Lung (tissue), 12 donors: ENCODE measurements around the gene SLC6A17. TPM values are rescaled to one million over a fixed set of nuclear protein-coding genes. Genes with fewer than 3 reads are reported as not detected.

Experiments used
- ATAC-seq: fragments of 200-7000 bp; cut with Tn5 transposase; one replicate; pipeline ENCODE4 v1.9.1; 2020; ENCODE audit warnings: moderate number of reproducible peaks; ENCODE audit not compliant: insufficient read depth, low FRiP score
- DNase-seq, 3 donors: peaks; one replicate each; pipeline ENCODE4 v3.0.0-alpha.2; 2013 to 2017
- H3K27ac ChIP-seq, 2 donors: one replicate each; pipeline ENCODE4 v1.5.1; 2013; ENCODE audit warnings: mild to moderate bottlenecking in 2 of 2, moderate library complexity in 2 of 2, control low read depth in 1 of 2, inconsistent platforms in 1 of 2, low read depth in 1 of 2, low read length in 1 of 2
- H3K27me3 ChIP-seq, 3 donors: one replicate each; pipeline ENCODE4 v1.5.1; 2013; ENCODE audit warnings: low read length in 2 of 3; ENCODE audit not compliant: control insufficient read depth in 3 of 3, insufficient read depth in 3 of 3
- H3K36me3 ChIP-seq, 4 donors: one replicate each; pipeline ENCODE4 v1.5.1; 2013; ENCODE audit warnings: low read length in 4 of 4, mild to moderate bottlenecking in 1 of 4, moderate library complexity in 1 of 4; ENCODE audit not compliant: control insufficient read depth in 4 of 4, insufficient read depth in 4 of 4
- H3K4me1 ChIP-seq, 5 donors: one replicate each; pipeline ENCODE4 v1.5.1; 2013; ENCODE audit warnings: low read length in 5 of 5, mild to moderate bottlenecking in 2 of 5, moderate library complexity in 1 of 5; ENCODE audit not compliant: control insufficient read depth in 5 of 5, insufficient read depth in 5 of 5
- H3K4me3 ChIP-seq: one replicate; pipeline ENCODE4 v1.5.1; 2013; ENCODE audit warnings: mild to moderate bottlenecking, control low read depth, moderate library complexity
- H3K9ac ChIP-seq, 2 donors: one replicate each; pipeline ENCODE4 v1.5.1; 2013; ENCODE audit warnings: low read length in 2 of 2, control low read depth in 1 of 2; ENCODE audit not compliant: insufficient read depth in 1 of 2
- H3K9me3 ChIP-seq, 4 donors: one replicate each; pipeline ENCODE4 v1.5.1; 2013; ENCODE audit warnings: low read length in 3 of 4, mild to moderate bottlenecking in 1 of 4, moderate library complexity in 1 of 4; ENCODE audit not compliant: control insufficient read depth in 4 of 4, insufficient read depth in 3 of 4
- CTCF ChIP-seq: IDR thresholded peaks from 2 replicates; pipeline ENCODE4 v1.5.1; 2012; ENCODE audit warnings: mild to moderate bottlenecking; ENCODE audit errors: control extremely low read depth, extremely low read depth
- WGBS, 2 donors: extraction: QIAGEN DNeasy Blood & Tissue Kit; methylation state at CpG; one replicate each; pipeline ENCODE4 v1.1.7; 2013; 5-methylcytosine and 5-hydroxymethylcytosine counted together
- polyA plus RNA-seq, 2 donors: library from polyadenylated mRNA; stranded (reverse); fragments of 200-250 nt; gene quantifications; one replicate each; pipeline ENCODE4 v1.2.1, GENCODE V29; 2013
- total RNA-seq, 2 donors: library from RNA; depleted of rRNA in 1 of 2; stranded (reverse); fragments of >200 nt in 1 of 2; gene quantifications; one replicate each; pipeline ENCODE4 v1.2.1, GENCODE V29; 2014 to 2021
- donor health status: control.
- donor health status: control.
- donor health status: Bipolar disorder and iron deficiency.
- donor health status: healthy.
- donor health status: DM: yes; HTN: yes; CAD: no.

Gene SLC6A17
- total and polyA plus RNA-seq, 4 donors: 0.02 to 0.09 (median 0.03) TPM

GRCh38 chr1:110241516-110241915 lies 91.2 kb downstream of the SLC6A17 start:
- Histone ChIP-seq H3K36me3 (no peaks in the 10 kb centered on the region), H3K27me3 (peaks cover 0 to 4% (median 0%) of the 10 kb centered on the region in 3 donors), H3K9me3 (no peaks in the 10 kb centered on the region), H3K9ac (no peak overlapping the region), H3K27ac (no peak overlapping the region), H3K4me3 (no peak overlapping the region), H3K4me1 (peaks cover 0 to 16% (median 0%) of the 10 kb centered on the region in 5 donors)
- DNase-seq (peak in 1 of 3 donors; percentile 13), ATAC-seq (no peak)
- TF ChIP-seq CTCF: no peak
- 33 to 43% methylated on average over 2 of the region's 2 CpGs for whole genome bisulfite sequencing, 2 donors

- ATAC-seq (no peak), DNase-seq (no peak)
- H3K9me3 ChIP-seq: no peaks in the 10 kb centered on the region
- H3K27ac ChIP-seq: no peak overlapping the region
- peaks cover 0 to 3% (median 0%) of the 10 kb centered on the region in 3 donors for H3K27me3 ChIP-seq
- no peak overlapping the region for H3K4me3 ChIP-seq
- TF ChIP-seq CTCF: no peak
- peaks cover 0 to 16% (median 0%) of the 10 kb centered on the region in 5 donors for H3K4me1 ChIP-seq
- WGBS, 2 donors: 75 to 91% methylated on average over 4 of the region's 4 CpGs
- no peak overlapping the region for H3K9ac ChIP-seq
- H3K36me3 ChIP-seq: no peaks in the 10 kb centered on the region
Observed at GRCh38 chr1:110242062-110242461, 91.8 kb downstream of the SLC6A17 start.

GRCh38 chr1:110242731-110243130 lies 92.4 kb downstream of the SLC6A17 start:
- Histone ChIP-seq H3K4me1 (peaks cover 0 to 16% (median 0%) of the 10 kb centered on the region in 5 donors), H3K27me3 (peaks cover 0 to 3% (median 0%) of the 10 kb centered on the region in 3 donors), H3K36me3 (no peaks in the 10 kb centered on the region), H3K9me3 (no peaks in the 10 kb centered on the region), H3K4me3 (no peak overlapping the region), H3K9ac (no peak overlapping the region), H3K27ac (no peak overlapping the region)
- 86 to 91% methylated on average over 4 of the region's 4 CpGs for WGBS, 2 donors
- no peak for TF ChIP-seq CTCF
- ATAC-seq (no peak), DNase-seq (no peak)

GRCh38 chr1:110243146-110243545 lies 92.9 kb downstream of the SLC6A17 start:
- no peaks in the 10 kb centered on the region for H3K36me3 ChIP-seq
- no peak overlapping the region for H3K27ac ChIP-seq
- peaks cover 0 to 16% (median 0%) of the 10 kb centered on the region in 5 donors for H3K4me1 ChIP-seq
- H3K9ac ChIP-seq: no peak overlapping the region
- TF ChIP-seq CTCF: no peak
- H3K4me3 ChIP-seq: no peak overlapping the region
- H3K9me3 ChIP-seq: no peaks in the 10 kb centered on the region
- peaks cover 0 to 3% (median 0%) of the 10 kb centered on the region in 3 donors for H3K27me3 ChIP-seq
- DNase-seq: no peak
- 66 to 74% methylated on average over 7 of the region's 7 CpGs for WGBS, 2 donors
- no peak for ATAC-seq
